K562 (cell line): ENCODE data around the gene ACAD8. TPM values are rescaled to one million over a fixed set of nuclear protein-coding genes. Genes with fewer than 3 reads are reported as not detected.

Experiments
- ATAC-seq: fragments of 200-7000 bp; cut with Tn5 transposase; 3 replicates; pipeline ENCODE4 v1.9.1; 2020; ENCODE audit warnings: moderate library complexity
- BruUV-seq: library from RNA; stranded (reverse); fragments of 400-500 nt; replicated peaks from 2 replicates; lab custom pipeline; 2021; lab: Mats Ljungman, UMichigan
- CTCF ChIA-PET: fragments of 300-600 bp; formaldehyde crosslinking; extraction: SDS; loops from one replicate; lab custom pipeline; 2021; ENCODE audit warnings: low intra/inter-chr PET ratio; lab: Yijun Ruan, JAX
- POLR2A ChIA-PET: fragments of 300-600, 350-650 bp; sonication (Branson Sonifier 250); formaldehyde crosslinking; extraction: SDS; loops from one replicate; lab custom pipeline; 2021; ENCODE audit warnings: antibody characterized with exemption, inconsistent platforms; lab: Yijun Ruan, JAX
- DNase-seq, 4 experiments: peaks; one replicate each; pipeline versions ENCODE4 v3.0.0 to v3.0.0-alpha.2; 2011 to 2018; ENCODE audit warnings: low spot score in 3 of 4, mixed read lengths in 3 of 4; ENCODE audit errors: extremely low read depth in 1 of 4
- FAIRE-seq: peaks from 2 replicates; lab custom pipeline; 2011; peaks lifted over from hg19 to GRCh38; lab: Jason Lieb, UNC
- H2AFZ ChIP-seq: 2 replicates; pipeline ENCODE4 v1.6.0; 2011; ENCODE audit warnings: low read depth, low read length, control low read depth, inconsistent platforms
- H3K27ac ChIP-seq: fragments of 200-600 bp; 3 replicates; pipeline ENCODE4 v1.8.0; 2011; ENCODE audit warnings: low read depth, mild to moderate bottlenecking, control low read depth, inconsistent platforms, low read length, moderate library complexity, mixed read lengths; ENCODE audit errors: extremely low read depth
- H3K27me3 ChIP-seq, 2 experiments: fragments of 300-600 bp in 1 of 2; 2 replicates in 1 of 2; 3 replicates in 1 of 2; pipeline versions ENCODE4 v1.6.0 to v1.8.0; 2011; ENCODE audit warnings: inconsistent platforms in 2 of 2, low read length in 2 of 2, mild to moderate bottlenecking in 1 of 2, mixed read lengths in 1 of 2, moderate library complexity in 1 of 2; ENCODE audit not compliant: control insufficient read depth in 2 of 2, insufficient read depth in 2 of 2
- H3K36me3 ChIP-seq: fragments of 300-600 bp; 3 replicates; pipeline ENCODE4 v1.8.0; 2011; ENCODE audit warnings: mild to moderate bottlenecking, low read length, inconsistent platforms; ENCODE audit not compliant: control insufficient read depth, insufficient read depth
- H3K4me1 ChIP-seq, 2 experiments: fragments of 200-600 bp in 1 of 2; replicated peaks in 1 of 2; 2 replicates in 1 of 2; 3 replicates in 1 of 2; pipeline versions ENCODE4 v1.5.1 to v1.8.0; 2011; ENCODE audit warnings: inconsistent platforms in 2 of 2, low read length in 2 of 2, mild to moderate bottlenecking in 1 of 2, mixed read lengths in 1 of 2, moderate library complexity in 1 of 2; ENCODE audit not compliant: control insufficient read depth in 2 of 2, insufficient read depth in 2 of 2
- H3K4me2 ChIP-seq: 2 replicates; pipeline ENCODE4 v1.6.1; 2011; ENCODE audit warnings: low read length, control low read depth, inconsistent platforms, mixed read lengths; ENCODE audit not compliant: insufficient read depth
- H3K4me3 ChIP-seq: fragments of 200-600 bp; sonication (generic), shearing (Covaris generic); 2 replicates; pipeline ENCODE4 v1.5.1; 2016; ENCODE audit warnings: control low read depth, inconsistent platforms
- H3K79me2 ChIP-seq: fragments of 200-600 bp; 3 replicates; pipeline ENCODE4 v1.8.0; 2011; ENCODE audit warnings: low read length, inconsistent platforms; ENCODE audit not compliant: control insufficient read depth, insufficient read depth
- H3K9ac ChIP-seq, 2 experiments: 2 replicates each; pipeline versions ENCODE4 v1.6.0 to v1.6.1; 2011; ENCODE audit warnings: low read depth in 2 of 2, low read length in 2 of 2, control low read depth in 1 of 2, inconsistent platforms in 1 of 2, mild to moderate bottlenecking in 1 of 2, mixed read lengths in 1 of 2; ENCODE audit not compliant: insufficient read depth in 1 of 2
- H3K9me1 ChIP-seq: one replicate; pipeline ENCODE4 v1.6.0; 2011; ENCODE audit warnings: inconsistent platforms, mild to moderate bottlenecking, low read length, moderate library complexity; ENCODE audit not compliant: control insufficient read depth, insufficient read depth
- H3K9me3 ChIP-seq: replicated peaks from 2 replicates; pipeline ENCODE4 v1.5.1; 2011; ENCODE audit warnings: low read depth, low read length, inconsistent platforms; ENCODE audit not compliant: control insufficient read depth, insufficient read depth
- H4K20me1 ChIP-seq: replicated peaks from 2 replicates; pipeline ENCODE4 v1.6.1; 2011; ENCODE audit warnings: low read length, inconsistent platforms, mixed read lengths; ENCODE audit not compliant: control insufficient read depth, insufficient read depth
- BCL6 ChIP-seq: fragments of 250-450 bp; sonication (Bioruptor Pico); IDR thresholded peaks from 2 replicates; pipeline ENCODE4 v1.4.0; 2020
- CEBPG ChIP-seq, 3 experiments: fragments of 200-800 bp in 1 of 3; sonication (Bioruptor generic) in 1 of 3; sonication (generic) in 1 of 3; formaldehyde crosslinking in 1 of 3; IDR thresholded peaks in 2 of 3; conservative IDR thresholded peaks in 1 of 3; 2 replicates each; pipeline versions ENCODE4 v1.6.1 to v1.8.0; 2016 to 2022; ENCODE audit warnings: missing compliant biosample characterization in 2 of 3, missing genetic modification characterization in 2 of 3, mild to moderate bottlenecking in 1 of 3, missing genetic modification reagents in 1 of 3
- DACH1 ChIP-seq: fragments of 450-650 bp; IDR thresholded peaks from 2 replicates; pipeline ENCODE4 v1.6.1; 2018; ENCODE audit not compliant: partially characterized antibody
- NONO ChIP-seq, 2 experiments: fragments of 200-400 bp in 1 of 2; fragments of 450-650 bp in 1 of 2; formaldehyde crosslinking in 1 of 2; IDR thresholded peaks; 2 replicates each; pipeline ENCODE4 v1.6.1; 2017; ENCODE audit warnings: low read depth in 2 of 2, mild to moderate bottlenecking in 2 of 2, moderate library complexity in 2 of 2, low read length in 1 of 2
- TCFL5 ChIP-seq: fragments of 250-450 bp; sonication (Bioruptor Pico); conservative IDR thresholded peaks from 2 replicates; pipeline ENCODE4 v1.6.1; 2021; ENCODE audit warnings: mild to moderate bottlenecking, moderate library complexity, matching md5 sums
- ZBTB11 ChIP-seq, 3 experiments: fragments of 200-800 bp in 1 of 3; fragments of 250-450 bp in 1 of 3; fragments of 450-650 bp in 1 of 3; sonication (Bioruptor Pico) in 1 of 3; sonication (Bioruptor generic) in 1 of 3; formaldehyde crosslinking in 1 of 3; IDR thresholded peaks; 2 replicates each; pipeline versions ENCODE4 v1.6.1 to v1.8.0; 2016 to 2022; ENCODE audit warnings: mild to moderate bottlenecking in 2 of 3, missing genetic modification characterization in 2 of 3, missing compliant biosample characterization in 1 of 3, moderate library complexity in 1 of 3
- ZBTB33 ChIP-seq: sonication (generic); formaldehyde crosslinking; IDR thresholded peaks from 2 replicates; pipeline ENCODE4 v1.8.1; 2023; ENCODE audit warnings: mild to moderate bottlenecking, missing genetic modification reagents
- ZNF146 ChIP-seq: IDR thresholded peaks from one replicate; pipeline ENCODE4 v1.6.1; 2018; ENCODE audit warnings: missing compliant biosample characterization; ENCODE audit not compliant: unreplicated experiment
- ZNF280B ChIP-seq: fragments of 250-450 bp; sonication (Bioruptor Pico); IDR thresholded peaks from 2 replicates; pipeline ENCODE4 v1.5.1; 2021; ENCODE audit warnings: mild to moderate bottlenecking
- WGBS: fragments of 100-300 bp; shearing (Covaris generic); methylation state at CpG from one replicate; pipeline ENCODE4 v1.1.6; 2016; ENCODE audit warnings: low coverage, mixed read lengths; ENCODE audit not compliant: insufficient coverage; ENCODE audit errors: missing lambda C conversion rate; 5-methylcytosine and 5-hydroxymethylcytosine counted together
- in situ Hi-C: fragments of 300-500 bp; cut with MboI; formaldehyde crosslinking; loops from 4 replicates; pipeline ENCODE4 v1.15.0; 2018; ENCODE audit warnings: inconsistent platforms, mixed read lengths
- intact Hi-C: fragments of 100-400 bp; cut with micrococcal nuclease; formaldehyde crosslinking; loops from 2 replicates; pipeline ENCODE4 v1.14.2; 2022
- polyA plus RNA-seq, 8 experiments: library from polyadenylated mRNA; depleted of rRNA in 4 of 8; stranded (reverse) in 5 of 8; unstranded in 3 of 8; fragments of >200 nt; fragmentation: Nextera tagmentation in 2 of 8; fragmentation: Illumina TruSeq in 1 of 8; extraction: Ambion mirVana in 2 of 8; extraction: Trizol in 1 of 8; gene quantifications; 2 replicates each; pipeline versions ENCODE4 v1.2.1 to v1.2.3, GENCODE V29; 2011 to 2014; ENCODE audit warnings: inconsistent platforms in 1 of 8, missing spikeins in 1 of 8
- total RNA-seq, 7 experiments: library from RNA; depleted of rRNA in 6 of 7; stranded (reverse); fragments of >200 nt in 6 of 7; fragmentation: Illumina TruSeq in 2 of 7; extraction: Trizol in 2 of 7; gene quantifications; 2 replicates each; pipeline versions ENCODE4 v1.2.1 to v1.2.3, GENCODE V29; 2011 to 2021; ENCODE audit warnings: low replicate concordance in 1 of 7
- TF ChIP-seq, protein P1 (sequence below): sonication (generic); formaldehyde crosslinking; IDR thresholded peaks from 2 replicates; pipeline ENCODE4 v1.8.0; 2022; ENCODE audit warnings: mild to moderate bottlenecking, missing genetic modification reagents

The ACAD8 gene
- total and polyA plus RNA-seq, 9 of the 15 experiments (the other 6 are each of a cell fraction or from before 2014, with no cell fraction given) = 6.5 to 34.1 (median 20.1) TPM

GRCh38 chr11:134226806-134227325 is 26.5 kb upstream of the ACAD8 start:
- BruUV-seq = no TSS peak
- 77% methylated on average over 5 of the region's 5 CpGs for WGBS
- POLR2A ChIA-PET = no interaction called here
- Histone ChIP-seq H2AFZ (no peak overlapping the region), H3K9me3 (no peaks in the 10 kb centered on the region), H3K79me2 (peaks cover 91% of the 10 kb centered on the region), H3K4me1 (peaks cover 16 to 44% of the 10 kb centered on the region in 2 experiments; a peak in 4 of 5 replicates), H3K4me2 (peak overlapping the region; percentile 24; the same call in 1 of the 2 replicates), H3K9me1 (peaks cover 5% of the 10 kb centered on the region), H3K4me3 (no peak overlapping the region), H3K36me3 (peaks cover 38% of the 10 kb centered on the region), H3K27me3 (no peaks in the 10 kb centered on the region), H3K27ac (no peak overlapping the region), H4K20me1 (peaks cover 3% of the 10 kb centered on the region; the same call in 1 of the 2 replicates), H3K9ac (peak overlapping the region; percentile 32 to 98; a peak in 2 of 4 replicates)
- in situ Hi-C loops = no loop called here
- CTCF ChIA-PET = no interaction called here
- ATAC-seq (no peak), FAIRE-seq (no peak), DNase-seq (no peak)
- TF ChIP-seq ZBTB11 (CRISPR knock-in tag; IDR thresholded peaks at IDR 0.05) (no peak), ZNF146 (CRISPR knock-in tag) (no peak), DACH1 (no peak), BCL6 (CRISPR knock-in tag) (no peak), ZBTB33 (CRISPR knock-in tag) (no peak), CEBPG (CRISPR knock-in tag; IDR thresholded peaks at IDR 0.05) (no peak), CEBPG (tag; conservative IDR thresholded peaks at IDR 0.05 in 1 of 2, IDR thresholded peaks at IDR 0.05 in 1 of 2) (no peak), ZNF280B (no peak), TCFL5 (CRISPR knock-in tag) (no peak), NONO (IDR thresholded peaks at IDR 0.05; ENCODE audit: low read depth in 2 of 2, low read length in 1 of 2) (no peak)
- TF ChIP-seq, protein P1, sequence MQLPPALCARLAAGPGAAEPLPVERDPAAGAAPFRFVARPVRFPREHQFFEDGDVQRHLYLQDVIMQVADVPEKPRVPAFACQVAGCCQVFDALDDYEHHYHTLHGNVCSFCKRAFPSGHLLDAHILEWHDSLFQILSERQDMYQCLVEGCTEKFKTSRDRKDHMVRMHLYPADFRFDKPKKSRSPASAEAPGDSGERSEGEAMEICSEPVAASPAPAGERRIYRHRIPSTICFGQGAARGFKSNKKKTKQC (CRISPR knock-in tag) = no peak
- intact Hi-C loops = no loop called here
